ENCODE measurements around the gene SERPINE1.
"Not testable (repeated sequence)": the region's sequence is repeated elsewhere in the genome, so short reads cannot be mapped to it uniquely, and the experiment has no call there.

Gene SERPINE1

GRCh38 chr7:101102026-101102425 lies 24.9 kb upstream of the SERPINE1 start:
- DNase-seq, result no peak

- not testable (repeated sequence) for DNase-seq
These were observed 23.2 kb upstream of the SERPINE1 start for GRCh38 chr7:101103701-101104100.

- DNase-seq, result no peak
These were observed 22.7 kb upstream of the SERPINE1 start for GRCh38 chr7:101104193-101104713.

- DNase-seq, result no peak
These were observed 22.1 kb upstream of the SERPINE1 start for GRCh38 chr7:101104799-101105198.

GRCh38 chr7:101105248-101105647 lies 21.7 kb upstream of the SERPINE1 start:
- DNase-seq, result not testable (repeated sequence)

- no peak for DNase-seq
These were observed 20.5 kb upstream of the SERPINE1 start for GRCh38 chr7:101106386-101106785.

- no peak for DNase-seq
These were observed 18.5 kb upstream of the SERPINE1 start for GRCh38 chr7:101108330-101108857.

GRCh38 chr7:101108961-101109360 lies 17.9 kb upstream of the SERPINE1 start:
- DNase-seq, result no peak

- DNase-seq, result no peak
These were observed 17.5 kb upstream of the SERPINE1 start for GRCh38 chr7:101109368-101109767.

GRCh38 chr7:101111261-101111660 lies 15.6 kb upstream of the SERPINE1 start:
- no peak for DNase-seq

- DNase-seq, result no peak
These were observed 14.7 kb upstream of the SERPINE1 start for GRCh38 chr7:101112233-101112632.

GRCh38 chr7:101113140-101113539 lies 13.8 kb upstream of the SERPINE1 start:
- not testable (repeated sequence) for DNase-seq

- no peak for DNase-seq
These were observed 13.1 kb upstream of the SERPINE1 start for GRCh38 chr7:101113836-101114235.

- no peak for DNase-seq
These were observed 12.4 kb upstream of the SERPINE1 start for GRCh38 chr7:101114492-101114891.

- no peak for DNase-seq
These were observed 11.7 kb upstream of the SERPINE1 start for GRCh38 chr7:101115215-101115614.

GRCh38 chr7:101116898-101117297 lies 10.0 kb upstream of the SERPINE1 start:
- DNase-seq, result no peak

GRCh38 chr7:101118856-101119255 lies 8.0 kb upstream of the SERPINE1 start:
- DNase-seq, result no peak

- DNase-seq, result no peak
These were observed 7.0 kb upstream of the SERPINE1 start for GRCh38 chr7:101119876-101120275.

GRCh38 chr7:101120315-101120714 lies 6.6 kb upstream of the SERPINE1 start:
- no peak for DNase-seq

GRCh38 chr7:101121631-101121990 lies 5.3 kb upstream of the SERPINE1 start:
- DNase-seq, result not testable (repeated sequence)

GRCh38 chr7:101121991-101122932 lies 4.6 kb upstream of the SERPINE1 start:
- DNase-seq, result peak; percentile 65

- DNase-seq, result no peak
These were observed 3.8 kb upstream of the SERPINE1 start for GRCh38 chr7:101122933-101123702.

GRCh38 chr7:101123703-101124068 lies 3.2 kb upstream of the SERPINE1 start:
- no peak for DNase-seq
